Gastroesophageal sphincter (tissue), 4 donors: ENCODE data around the gene PEX1. TPM values are rescaled to one million over a fixed set of nuclear protein-coding genes. Genes with fewer than 3 reads are reported as not detected.
A peak's percentile ranks its signal among the peaks of the same experiment; 100 is the strongest.
"Not testable (repeated sequence)": the region's sequence is repeated elsewhere in the genome, so short reads cannot be mapped to it uniquely, and the experiment has no call there.

Experiments used
- ATAC-seq: fragments of 150-250 bp; one replicate; pipeline ENCODE4 v1.9.1; 2016; ENCODE audit warnings: mild to moderate bottlenecking, moderate library complexity
- H3K27ac ChIP-seq, 4 donors: fragments of 200-600 bp; sonication (generic) in 3 of 4; 1 replicate in 3 of 4; 2 replicates in 1 of 4; pipeline ENCODE4 v1.5.1; 2016 to 2019
- H3K27me3 ChIP-seq: fragments of 200-600 bp; sonication (generic); one replicate; pipeline ENCODE4 v1.5.1; 2019
- H3K36me3 ChIP-seq, 2 donors: fragments of 200-600 bp; sonication (generic); one replicate each; pipeline ENCODE4 v1.5.1; 2019; ENCODE audit warnings: control low read depth in 1 of 2
- H3K4me1 ChIP-seq, 3 donors: fragments of 200-600 bp; sonication (generic); 1 replicate in 2 of 3; 2 replicates in 1 of 3; pipeline ENCODE4 v1.5.1; 2016 to 2019; ENCODE audit warnings: control low read depth in 2 of 3
- H3K4me3 ChIP-seq, 2 donors: fragments of 200-600 bp; sonication (generic); one replicate each; pipeline ENCODE4 v1.5.1; 2019; ENCODE audit warnings: mild to moderate bottlenecking in 1 of 2, moderate library complexity in 1 of 2
- H3K9me3 ChIP-seq, 3 donors: fragments of 200-600 bp; sonication (generic); one replicate each; pipeline ENCODE4 v1.5.1; 2017 to 2019; ENCODE audit warnings: control low read depth in 2 of 3
- EP300 ChIP-seq: sonication (generic); formaldehyde crosslinking; IDR thresholded peaks from one replicate; pipeline ENCODE4 v1.6.1; 2017; ENCODE audit warnings: antibody characterized with exemption, mild to moderate bottlenecking
- POLR2A ChIP-seq, 2 donors: fragments of 450-650 bp; IDR thresholded peaks; one replicate each; pipeline ENCODE4 v1.6.1; 2017; ENCODE audit warnings: antibody characterized with exemption in 2 of 2, mild to moderate bottlenecking in 2 of 2, moderate library complexity in 1 of 2
- POLR2AphosphoS5 ChIP-seq: sonication (generic); formaldehyde crosslinking; IDR thresholded peaks from one replicate; pipeline ENCODE4 v1.6.1; 2017; ENCODE audit warnings: antibody characterized with exemption
- WGBS, 2 donors: methylation state at CpG; one replicate each; pipeline ENCODE4 v1.1.5; 2018; ENCODE audit warnings: low coverage in 1 of 2; 5-methylcytosine and 5-hydroxymethylcytosine counted together
- total RNA-seq, 4 donors: library from RNA; depleted of rRNA; stranded (reverse); fragments of >200 nt; gene quantifications; one replicate each; pipeline ENCODE4 v1.1.0, GENCODE V29; 2016
- TF ChIP-seq, protein P1 (sequence below), 4 experiments: fragments of 200-600 bp in 2 of 4; fragments of 450-650 bp in 2 of 4; sonication (generic) in 1 of 4; IDR thresholded peaks; one replicate each; pipeline ENCODE4 v1.5.1; 2017 to 2019; ENCODE audit warnings: antibody characterized with exemption in 4 of 4, mild to moderate bottlenecking in 2 of 4, moderate library complexity in 2 of 4

The PEX1 gene
- total RNA-seq, 4 donors from 2014 or later = 12.7 to 46.4 (median 18.2) TPM

- no peak for ATAC-seq
- no peak for TF ChIP-seq POLR2A (IDR thresholded peaks at IDR 0.05)
- TF ChIP-seq EP300 = no peak
- TF ChIP-seq POLR2AphosphoS5 = no peak
- TF ChIP-seq, protein P1, sequence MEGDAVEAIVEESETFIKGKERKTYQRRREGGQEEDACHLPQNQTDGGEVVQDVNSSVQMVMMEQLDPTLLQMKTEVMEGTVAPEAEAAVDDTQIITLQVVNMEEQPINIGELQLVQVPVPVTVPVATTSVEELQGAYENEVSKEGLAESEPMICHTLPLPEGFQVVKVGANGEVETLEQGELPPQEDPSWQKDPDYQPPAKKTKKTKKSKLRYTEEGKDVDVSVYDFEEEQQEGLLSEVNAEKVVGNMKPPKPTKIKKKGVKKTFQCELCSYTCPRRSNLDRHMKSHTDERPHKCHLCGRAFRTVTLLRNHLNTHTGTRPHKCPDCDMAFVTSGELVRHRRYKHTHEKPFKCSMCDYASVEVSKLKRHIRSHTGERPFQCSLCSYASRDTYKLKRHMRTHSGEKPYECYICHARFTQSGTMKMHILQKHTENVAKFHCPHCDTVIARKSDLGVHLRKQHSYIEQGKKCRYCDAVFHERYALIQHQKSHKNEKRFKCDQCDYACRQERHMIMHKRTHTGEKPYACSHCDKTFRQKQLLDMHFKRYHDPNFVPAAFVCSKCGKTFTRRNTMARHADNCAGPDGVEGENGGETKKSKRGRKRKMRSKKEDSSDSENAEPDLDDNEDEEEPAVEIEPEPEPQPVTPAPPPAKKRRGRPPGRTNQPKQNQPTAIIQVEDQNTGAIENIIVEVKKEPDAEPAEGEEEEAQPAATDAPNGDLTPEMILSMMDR (IDR thresholded peaks at IDR 0.05) = no peak
- no peak overlapping the region for H3K27ac ChIP-seq
- H3K9me3 ChIP-seq = no peaks in the 10 kb centered on the region
- no peak overlapping the region for H3K4me3 ChIP-seq
- no peaks in the 10 kb centered on the region for H3K4me1 ChIP-seq
- H3K27me3 ChIP-seq = peaks cover 5% of the 10 kb centered on the region
- no peaks in the 10 kb centered on the region for H3K36me3 ChIP-seq
- WGBS, 2 donors = 92% methylated on average over 5 of the region's 17 CpGs; no CpG with 5 or more reads in 1 of the 2 donors
These were observed 18.7 kb upstream of the PEX1 start for GRCh38 chr7:92546856-92547497.

- whole genome bisulfite sequencing, 2 donors = no CpG with 5 or more reads among the region's 30 CpGs
- not testable (repeated sequence) for H3K9me3 ChIP-seq, H3K4me3 ChIP-seq, H3K36me3 ChIP-seq, H3K27me3 ChIP-seq, H3K27ac ChIP-seq, H3K4me1 ChIP-seq, ATAC-seq
These were observed 16.8 kb upstream of the PEX1 start for GRCh38 chr7:92545116-92545515.

- not testable (repeated sequence) for H3K4me3 ChIP-seq, H3K27ac ChIP-seq, ATAC-seq, H3K27me3 ChIP-seq, H3K9me3 ChIP-seq, H3K4me1 ChIP-seq
- 91 to 100% methylated on average over 2 of the region's 3 CpGs for WGBS, 2 donors
- peaks cover 0 to 10% of the 10 kb centered on the region in 2 donors for H3K36me3 ChIP-seq
These were observed 15.2 kb upstream of the PEX1 start for GRCh38 chr7:92543542-92543941.

DNA sequence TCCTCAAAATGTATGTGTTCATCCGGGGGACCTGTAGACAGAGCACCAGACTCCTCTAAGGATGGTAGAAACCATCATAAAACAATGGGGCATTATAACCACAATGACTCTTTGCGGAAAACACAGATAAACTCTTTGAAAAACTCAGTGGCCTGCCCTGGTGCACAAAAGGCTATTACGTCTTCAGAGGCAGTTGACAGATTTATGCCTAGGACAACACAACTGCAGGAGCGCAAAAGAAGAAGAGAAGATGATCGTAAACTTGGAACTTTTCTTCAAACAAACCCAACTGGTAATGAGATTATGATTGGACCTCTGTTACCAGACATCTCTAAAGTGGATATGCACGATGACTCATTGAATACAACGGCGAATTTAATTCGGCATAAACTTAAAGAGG lies 6.3 kb upstream of the PEX1 start:
- WGBS, 2 donors = 89 to 91% methylated on average over 8 of the region's 9 CpGs
- Histone ChIP-seq H3K4me3 (no peak overlapping the region), H3K36me3 (peaks cover 2 to 100% of the 10 kb centered on the region in 2 donors), H3K27ac (no peak overlapping the region), H3K4me1 (peaks cover 0 to 31% (median 2%) of the 10 kb centered on the region in 3 donors), H3K9me3 (no peaks in the 10 kb centered on the region), H3K27me3 (no peaks in the 10 kb centered on the region)
- ATAC-seq = no peak
- no peak for TF ChIP-seq POLR2A (IDR thresholded peaks at IDR 0.05)

GRCh38 chr7:92528958-92529264 lies 591 bp upstream of the PEX1 start:
- TF ChIP-seq, protein P1 (IDR thresholded peaks at IDR 0.05) = no peak
- TF ChIP-seq POLR2A (IDR thresholded peaks at IDR 0.05) = no peak
- no peak for TF ChIP-seq POLR2AphosphoS5
- no peak for TF ChIP-seq EP300
- peaks cover 2 to 43% of the 10 kb centered on the region in 2 donors for H3K36me3 ChIP-seq
- H3K9me3 ChIP-seq = no peaks in the 10 kb centered on the region
- no peaks in the 10 kb centered on the region for H3K27me3 ChIP-seq
- peak overlapping the region; percentile 40 to 89 (median 82) for H3K27ac ChIP-seq
- H3K4me1 ChIP-seq = peaks cover 0 to 45% (median 11%) of the 10 kb centered on the region in 3 donors
- 0% methylated on average over 6 to 7 of the region's 13 CpGs for WGBS, 2 donors
- ATAC-seq = no peak
- H3K4me3 ChIP-seq = peak overlapping the region; percentile 68 to 93

- 0% methylated on average over 13 to 20 of the region's 31 CpGs for WGBS, 2 donors
- no peaks in the 10 kb centered on the region for H3K9me3 ChIP-seq
- H3K27ac ChIP-seq = peak overlapping the region; percentile 48 to 89 (median 82)
- peaks cover 0 to 45% (median 11%) of the 10 kb centered on the region in 3 donors for H3K4me1 ChIP-seq
- peak overlapping the region; percentile 68 to 93 for H3K4me3 ChIP-seq
- peaks cover 2 to 30% of the 10 kb centered on the region in 2 donors for H3K36me3 ChIP-seq
- no peak for TF ChIP-seq EP300
- TF ChIP-seq POLR2AphosphoS5 = peak; percentile 21
- TF ChIP-seq, protein P1 (IDR thresholded peaks at IDR 0.05) = peak in 1 of 4 experiments; percentile 21
- no peak for TF ChIP-seq POLR2A (IDR thresholded peaks at IDR 0.05)
- peak; percentile 23 for ATAC-seq
- H3K27me3 ChIP-seq = no peaks in the 10 kb centered on the region
These were observed 776 bp downstream of the PEX1 start for GRCh38 chr7:92527300-92528187.
